ENCODE measurements around the gene APCDD1L. TPM values are rescaled to one million over a fixed set of nuclear protein-coding genes. Genes with fewer than 3 reads are reported as not detected.

The APCDD1L gene
- 3.6 and 6.5 TPM in 2 replicates for total RNA-seq

DNA sequence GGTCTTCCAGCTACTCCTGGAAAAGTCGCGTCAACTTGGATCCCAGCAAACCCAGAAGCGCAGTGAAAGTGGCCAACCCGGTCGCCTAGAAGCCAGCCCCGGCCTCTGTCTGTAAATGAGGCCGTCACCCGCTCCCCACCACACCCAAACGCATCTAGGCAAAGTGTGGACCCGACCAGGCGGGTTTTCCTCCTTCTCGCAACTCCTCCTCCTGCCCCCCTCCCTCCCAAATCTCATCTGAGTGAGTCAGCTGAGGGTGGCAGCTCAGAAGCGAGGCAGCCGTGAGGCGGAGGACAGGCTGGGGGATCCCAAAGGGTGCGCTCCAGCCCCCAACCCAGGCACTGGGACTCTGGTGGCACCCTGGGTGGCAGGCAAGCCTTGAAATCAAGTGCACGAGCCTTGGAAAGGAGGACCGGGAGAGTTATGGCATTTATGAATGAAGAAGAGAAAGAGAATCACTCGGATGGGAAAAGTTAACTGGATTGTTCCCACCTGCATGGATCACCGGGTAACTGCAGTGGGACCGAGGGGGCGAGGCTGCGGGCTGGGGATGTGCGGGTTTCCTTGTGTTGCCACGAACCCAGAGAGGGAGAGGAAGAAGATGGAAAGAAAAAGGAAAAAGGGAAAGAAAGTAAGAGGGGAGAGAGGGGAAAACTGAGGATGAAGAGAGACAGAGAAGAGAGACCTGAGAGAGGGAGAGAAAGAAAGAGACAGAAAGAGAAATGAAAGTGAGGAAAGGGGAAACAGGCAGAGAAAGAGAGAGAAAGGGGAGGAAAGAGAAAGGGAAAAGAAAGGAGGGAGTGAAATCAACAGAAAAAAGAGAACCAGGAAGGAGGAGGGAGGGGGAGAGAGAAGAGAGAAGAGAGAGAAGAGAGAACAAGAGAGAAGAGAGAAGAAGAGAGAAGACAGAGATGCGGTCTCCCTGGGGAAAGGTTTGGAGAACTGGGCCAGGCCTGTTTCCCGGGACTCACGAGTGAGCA, at the start of gene APCDD1L:
APCDD1L (minus strand) TSS at position 167 of the 980 bp plus-strand sequence. CDS start 692 bp downstream, outside the sequence.

Other genes starting within 250 kb of the APCDD1L start
- 8.4 and 11.7 TPM in 2 replicates for gene RAB22A, start 205.7 kb downstream of the APCDD1L start, total RNA-seq
- gene VAPB, start 126.2 kb downstream of the APCDD1L start, total RNA-seq: 9.4 and 15.3 TPM in 2 replicates
- 35.1 and 56.1 TPM in 2 replicates for gene STX16, start 135.9 kb upstream of the APCDD1L start, total RNA-seq
- gene NPEPL1, start 177.4 kb upstream of the APCDD1L start, total RNA-seq: 33.7 and 34.8 TPM in 2 replicates

Data from epithelial cell of umbilical artery (primary cell).